Karpas-422 (cell line): ENCODE results near the gene GAB2. TPM values are rescaled to one million over a fixed set of nuclear protein-coding genes. Genes with fewer than 3 reads are reported as not detected.
A peak's percentile ranks its signal among the peaks of the same experiment; 100 is the strongest.
"Not testable (repeated sequence)": the region's sequence is repeated elsewhere in the genome, so short reads cannot be mapped to it uniquely, and the experiment has no call there.

Experiments
- DNase-seq: peaks from one replicate; pipeline ENCODE4 v3.0.0-alpha.2; 2015
- H2AFZ ChIP-seq: fragments of 200-600 bp; sonication (generic); 2 replicates; pipeline ENCODE4 v1.6.1; 2014; ENCODE audit warnings: antibody characterized with exemption, low read length, mixed read lengths
- H3K27ac ChIP-seq: fragments of 200-600 bp; sonication (generic); 2 replicates; pipeline ENCODE4 v1.5.1; 2014; ENCODE audit warnings: mild to moderate bottlenecking, low read length, moderate library complexity
- H3K27me3 ChIP-seq: fragments of 200-600 bp; sonication (generic); 2 replicates; pipeline ENCODE4 v1.6.1; 2014; ENCODE audit warnings: low read length, mixed read lengths
- H3K36me3 ChIP-seq: fragments of 200-600 bp; sonication (generic); 2 replicates; pipeline ENCODE4 v1.6.1; 2014; ENCODE audit warnings: low read length, mixed read lengths; ENCODE audit not compliant: insufficient read depth
- H3K4me1 ChIP-seq: fragments of 200-600 bp; sonication (generic); 2 replicates; pipeline ENCODE4 v1.6.1; 2014; ENCODE audit warnings: mild to moderate bottlenecking, low read length, mixed read lengths
- H3K4me2 ChIP-seq: fragments of 200-600 bp; sonication (generic); 2 replicates; pipeline ENCODE4 v1.6.1; 2014; ENCODE audit warnings: low read length, low read depth, mild to moderate bottlenecking; ENCODE audit not compliant: poor library complexity, severe bottlenecking
- H3K4me3 ChIP-seq: fragments of 200-600 bp; sonication (generic); 2 replicates; pipeline ENCODE4 v1.5.1; 2014; ENCODE audit warnings: mild to moderate bottlenecking, antibody characterized with exemption, low read length, mixed read lengths
- H3K79me2 ChIP-seq: fragments of 200-600 bp; sonication (generic); 2 replicates; pipeline ENCODE4 v1.6.1; 2014; ENCODE audit warnings: mild to moderate bottlenecking, low read length, mixed read lengths
- H3K9ac ChIP-seq: fragments of 200-600 bp; sonication (generic); 2 replicates; pipeline ENCODE4 v1.6.0; 2014; ENCODE audit warnings: low read length
- H3K9me2 ChIP-seq: fragments of 200-600 bp; sonication (generic), shearing (Covaris generic); replicated peaks from 2 replicates; pipeline ENCODE4 v1.6.0; 2014; ENCODE audit warnings: mild to moderate bottlenecking, low read length, moderate library complexity; ENCODE audit not compliant: insufficient read depth
- H3K9me3 ChIP-seq: fragments of 300-700, 200-600 bp; sonication (generic); 2 replicates; pipeline ENCODE4 v1.6.1; 2014; ENCODE audit warnings: low read length, mixed read lengths
- H4K20me1 ChIP-seq: fragments of 200-600 bp; sonication (generic); 2 replicates; pipeline ENCODE4 v1.6.1; 2014; ENCODE audit warnings: mild to moderate bottlenecking, antibody characterized with exemption, low read length, low read depth; ENCODE audit not compliant: insufficient read depth
- total RNA-seq: library from RNA; depleted of rRNA; stranded (reverse); fragments of >200 nt; shearing (Covaris generic); gene quantifications from 2 replicates; pipeline ENCODE4 v1.2.3, GENCODE V29; 2014; ENCODE audit warnings: low replicate concordance

The GAB2 gene
- total RNA-seq, 1 experiment from 2014 or later, result 2.7 TPM

DNA sequence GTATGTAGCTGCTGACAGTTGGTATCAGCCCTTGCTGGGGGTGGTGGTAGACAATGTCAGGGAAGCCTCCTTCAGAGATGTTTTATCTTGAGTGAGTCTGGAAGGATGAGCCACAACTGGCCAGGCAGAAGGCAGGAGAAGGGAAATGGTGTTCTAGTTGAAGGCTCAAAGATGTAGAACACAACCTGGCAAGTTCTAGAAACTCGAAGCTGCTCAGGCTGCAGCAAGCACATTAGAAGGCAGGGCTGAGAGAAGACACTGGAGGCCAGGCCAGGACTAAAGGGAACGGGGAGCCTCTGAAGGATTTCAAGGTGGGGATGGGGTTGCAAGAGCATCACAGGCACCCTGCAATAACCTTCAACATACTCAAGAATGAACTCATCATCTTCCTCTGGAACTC lies 188.5 kb downstream of the GAB2 start:
- no peaks in the 10 kb centered on the region for H3K79me2 ChIP-seq
- H3K9ac ChIP-seq, result no peak overlapping the region
- no peak for DNase-seq
- no peaks in the 10 kb centered on the region; the same call in 1 of the 2 replicates for H4K20me1 ChIP-seq
- peaks cover 4% of the 10 kb centered on the region for H3K4me1 ChIP-seq
- no peak overlapping the region for H2AFZ ChIP-seq
- H3K27me3 ChIP-seq, result no peaks in the 10 kb centered on the region
- no peak overlapping the region for H3K4me2 ChIP-seq
- no peaks in the 10 kb centered on the region for H3K9me2 ChIP-seq
- no peak overlapping the region for H3K4me3 ChIP-seq
- no peak overlapping the region for H3K27ac ChIP-seq
- H3K36me3 ChIP-seq, result no peaks in the 10 kb centered on the region
- no peaks in the 10 kb centered on the region for H3K9me3 ChIP-seq

DNA sequence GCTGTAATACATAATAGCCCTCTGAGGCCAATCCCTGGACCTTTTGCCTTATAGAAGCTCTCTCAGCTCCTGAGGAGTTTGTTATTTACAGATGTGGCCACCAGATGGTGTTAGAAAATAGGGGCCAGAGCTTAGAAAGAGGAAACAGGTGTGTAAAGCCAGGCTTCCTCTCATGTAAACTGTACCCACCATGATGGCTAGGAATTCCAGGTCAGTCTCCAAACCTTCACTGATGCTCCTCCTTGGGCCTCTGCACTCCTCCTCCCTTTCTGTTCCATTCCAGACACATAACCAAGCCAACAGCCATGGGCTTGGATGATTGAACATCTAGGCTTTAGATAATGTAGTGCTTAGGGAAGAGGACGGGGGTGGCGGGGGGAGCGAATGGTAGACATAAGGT lies 189.2 kb downstream of the GAB2 start:
- peak; percentile 85 for DNase-seq
- no peak overlapping the region for H3K4me2 ChIP-seq
- H3K9me3 ChIP-seq, result no peaks in the 10 kb centered on the region
- H2AFZ ChIP-seq, result no peak overlapping the region
- H4K20me1 ChIP-seq, result no peaks in the 10 kb centered on the region; the same call in 1 of the 2 replicates
- no peaks in the 10 kb centered on the region for H3K9me2 ChIP-seq
- H3K9ac ChIP-seq, result no peak overlapping the region
- H3K27me3 ChIP-seq, result no peaks in the 10 kb centered on the region
- no peak overlapping the region for H3K27ac ChIP-seq
- H3K36me3 ChIP-seq, result no peaks in the 10 kb centered on the region
- H3K4me1 ChIP-seq, result peaks cover 8% of the 10 kb centered on the region
- no peak overlapping the region for H3K4me3 ChIP-seq
- no peaks in the 10 kb centered on the region for H3K79me2 ChIP-seq

DNA sequence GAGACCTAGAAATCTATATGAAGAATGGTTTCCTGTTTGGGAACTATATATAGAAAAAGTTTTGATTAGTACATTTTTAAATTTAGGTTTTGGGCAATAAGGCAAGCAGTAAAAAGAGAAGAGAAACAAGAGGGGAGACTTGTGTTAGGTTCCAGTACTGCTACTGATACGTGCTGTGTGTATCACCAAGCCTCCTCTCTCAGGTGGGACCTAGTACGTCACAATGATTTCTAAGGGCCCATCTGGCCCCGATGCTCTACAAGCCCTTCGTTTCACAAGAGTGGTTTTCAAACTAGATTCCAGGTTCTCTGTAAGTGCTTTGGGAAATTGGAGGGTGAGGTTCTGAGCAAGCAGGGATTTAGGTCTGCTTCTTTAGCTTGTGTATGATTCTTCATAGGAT lies 189.7 kb downstream of the GAB2 start:
- DNase-seq, result no peak
- H3K36me3 ChIP-seq, result no peaks in the 10 kb centered on the region
- no peaks in the 10 kb centered on the region for H3K27me3 ChIP-seq
- no peaks in the 10 kb centered on the region for H3K9me3 ChIP-seq
- no peaks in the 10 kb centered on the region for H3K9me2 ChIP-seq
- no peak overlapping the region for H3K27ac ChIP-seq
- H3K4me1 ChIP-seq, result peaks cover 13% of the 10 kb centered on the region
- H3K9ac ChIP-seq, result no peak overlapping the region
- H3K79me2 ChIP-seq, result no peaks in the 10 kb centered on the region
- H4K20me1 ChIP-seq, result no peaks in the 10 kb centered on the region; the same call in 1 of the 2 replicates
- no peak overlapping the region for H3K4me2 ChIP-seq
- H2AFZ ChIP-seq, result no peak overlapping the region
- no peak overlapping the region for H3K4me3 ChIP-seq

DNA sequence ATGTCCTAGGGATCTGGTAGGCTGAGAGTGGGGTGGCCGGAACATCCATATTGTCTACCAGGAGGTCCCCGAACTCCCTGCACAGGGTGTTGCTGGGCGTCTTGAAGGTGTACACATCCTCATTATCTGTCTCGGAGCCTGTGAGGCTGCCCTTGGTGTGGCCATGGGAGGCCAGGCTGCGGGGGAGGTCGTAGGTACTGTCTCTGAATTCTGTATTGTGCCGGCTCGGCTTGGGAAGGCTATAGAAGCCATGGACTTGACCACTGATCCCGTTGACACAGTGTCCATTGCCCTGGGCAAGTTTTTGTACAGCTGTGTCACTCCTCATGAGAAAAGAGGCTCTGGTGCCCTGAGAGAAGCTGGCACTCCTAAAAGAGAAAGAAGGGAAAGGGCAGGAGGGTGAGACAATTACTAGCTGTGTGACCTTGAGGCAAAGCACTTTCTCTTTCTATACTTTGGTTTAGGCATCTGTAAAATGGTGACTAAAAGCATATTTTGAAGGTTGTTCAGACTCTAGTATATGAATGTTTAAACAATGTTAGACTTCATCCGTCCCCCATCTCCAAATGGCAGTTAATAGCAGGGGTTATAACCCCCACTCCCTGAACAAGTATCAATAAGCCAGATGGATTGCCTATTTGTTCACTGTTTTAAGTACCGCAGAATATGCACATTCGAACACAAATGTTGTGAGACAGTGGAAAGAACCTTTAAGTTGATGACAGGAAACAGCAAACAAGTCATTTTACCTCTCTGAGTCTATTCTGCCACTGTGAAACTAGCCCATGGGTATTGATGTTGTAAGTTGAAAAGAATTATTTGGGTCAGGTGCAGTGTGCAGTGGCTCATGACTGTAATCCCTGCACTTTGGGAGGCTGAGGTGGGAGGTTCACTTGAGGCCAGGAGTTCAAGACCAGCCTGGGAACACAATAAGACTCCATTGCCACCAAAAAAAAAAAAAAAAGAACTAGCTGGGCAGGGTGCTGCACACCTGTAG lies 190.6 kb downstream of the GAB2 start:
- Histone ChIP-seq H3K9me3 (no peaks in the 10 kb centered on the region), H3K36me3 (no peaks in the 10 kb centered on the region), H3K79me2 (no peaks in the 10 kb centered on the region), H3K4me1 (peaks cover 15% of the 10 kb centered on the region), H3K27me3 (no peaks in the 10 kb centered on the region), H3K4me3 (no peak overlapping the region), H3K4me2 (no peak overlapping the region), H3K9ac (no peak overlapping the region), H3K27ac (no peak overlapping the region), H4K20me1 (no peaks in the 10 kb centered on the region; the same call in 1 of the 2 replicates), H3K9me2 (no peaks in the 10 kb centered on the region), H2AFZ (no peak overlapping the region)
- DNase-seq, result no peak

DNA sequence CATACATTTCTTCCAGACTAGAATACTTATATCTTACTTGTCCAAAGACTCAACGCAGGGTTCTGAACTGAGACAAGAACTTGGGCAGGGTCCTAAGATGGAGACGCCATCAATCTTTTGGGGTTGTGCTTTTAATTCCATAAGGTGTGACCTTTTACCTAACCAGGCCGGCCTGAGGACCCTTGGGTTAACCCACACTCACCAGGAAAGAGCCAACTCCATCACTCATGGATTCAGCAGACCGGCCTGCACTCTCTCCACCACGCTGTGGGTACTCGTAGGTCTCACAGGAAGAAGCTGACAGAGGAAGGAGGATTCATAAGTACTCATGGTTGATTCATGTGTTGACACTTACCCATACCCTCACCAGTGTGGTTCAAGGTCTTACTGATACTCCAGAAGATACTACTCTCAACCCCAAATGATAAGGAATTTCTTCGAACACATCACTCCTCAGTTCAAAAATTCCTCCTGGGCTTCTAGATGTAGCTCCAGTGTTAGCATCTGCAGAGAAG lies 192.7 kb downstream of the GAB2 start:
- peaks cover 15% of the 10 kb centered on the region for H3K4me1 ChIP-seq
- no peak overlapping the region for H2AFZ ChIP-seq
- no peaks in the 10 kb centered on the region for H3K9me2 ChIP-seq
- H3K4me2 ChIP-seq, result no peak overlapping the region
- no peaks in the 10 kb centered on the region for H3K79me2 ChIP-seq
- H3K4me3 ChIP-seq, result no peak overlapping the region
- H3K36me3 ChIP-seq, result no peaks in the 10 kb centered on the region
- H3K9me3 ChIP-seq, result no peaks in the 10 kb centered on the region
- H3K27ac ChIP-seq, result no peak overlapping the region
- H3K9ac ChIP-seq, result no peak overlapping the region
- H4K20me1 ChIP-seq, result no peaks in the 10 kb centered on the region; the same call in 1 of the 2 replicates
- no peaks in the 10 kb centered on the region for H3K27me3 ChIP-seq
- no peak for DNase-seq

DNA sequence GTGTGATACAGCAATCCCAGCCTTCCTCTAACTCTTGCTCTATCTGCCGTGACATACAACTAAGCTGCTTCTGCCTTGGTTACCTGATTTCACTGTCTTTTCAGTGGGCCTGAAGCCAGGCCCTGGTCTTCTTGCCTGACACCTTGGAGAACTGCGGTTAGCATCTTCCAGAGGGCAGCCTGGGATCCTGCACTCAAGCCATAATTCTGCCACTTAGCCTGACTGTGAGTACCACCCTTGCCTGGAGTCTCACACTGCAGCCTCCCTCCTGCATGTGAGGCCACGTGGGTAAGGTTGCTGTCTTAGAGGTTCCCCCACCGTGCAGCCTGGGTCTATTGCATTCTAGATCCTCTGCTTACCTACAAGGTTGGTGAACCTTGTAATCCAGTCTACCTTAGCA lies 193.1 kb downstream of the GAB2 start:
- Histone ChIP-seq H2AFZ (no peak overlapping the region), H3K79me2 (no peaks in the 10 kb centered on the region), H3K36me3 (no peaks in the 10 kb centered on the region), H4K20me1 (no peaks in the 10 kb centered on the region; the same call in 1 of the 2 replicates), H3K27me3 (no peaks in the 10 kb centered on the region), H3K4me1 (peaks cover 15% of the 10 kb centered on the region), H3K9me2 (no peaks in the 10 kb centered on the region), H3K27ac (no peak overlapping the region), H3K9me3 (no peaks in the 10 kb centered on the region), H3K4me3 (no peak overlapping the region), H3K9ac (no peak overlapping the region), H3K4me2 (no peak overlapping the region)
- DNase-seq, result no peak

DNA sequence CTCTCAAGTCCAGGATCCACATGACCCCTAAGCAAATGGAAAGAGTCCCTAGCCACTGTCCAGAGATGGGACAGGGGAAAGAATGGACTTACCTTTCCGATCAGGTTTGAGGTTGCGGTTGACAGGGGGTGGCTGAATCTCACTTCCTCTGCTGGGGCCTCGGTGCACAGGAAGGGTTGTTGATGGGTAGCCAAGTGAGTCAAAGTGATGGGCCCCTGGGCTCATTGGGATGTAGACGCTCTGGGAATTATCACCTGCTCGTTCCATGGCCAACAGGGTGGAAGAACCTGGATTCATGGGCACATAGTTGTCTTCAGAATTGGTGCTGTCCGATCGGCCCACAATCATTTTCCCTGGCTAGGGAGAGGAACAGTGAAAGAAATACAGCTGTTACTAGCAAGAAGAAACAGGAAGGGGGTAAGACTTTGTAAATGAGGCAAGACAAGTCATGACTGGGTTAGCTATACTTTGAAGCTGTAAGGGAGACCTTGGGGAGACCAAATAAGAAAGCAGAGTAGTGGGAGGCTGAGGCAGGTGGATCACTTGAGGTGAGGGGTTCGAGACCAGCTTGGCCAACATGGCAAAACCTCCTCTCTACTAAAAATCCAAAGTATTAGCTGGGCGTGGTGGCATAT lies 194.2 kb downstream of the GAB2 start:
- peaks cover 15% of the 10 kb centered on the region for H3K4me1 ChIP-seq
- no peak overlapping the region for H3K27ac ChIP-seq
- no peaks in the 10 kb centered on the region; the same call in 1 of the 2 replicates for H4K20me1 ChIP-seq
- peak overlapping the region; percentile 46 for H3K4me2 ChIP-seq
- peak; percentile 72 for DNase-seq
- H3K9ac ChIP-seq, result no peak overlapping the region
- H3K9me2 ChIP-seq, result no peaks in the 10 kb centered on the region
- H3K27me3 ChIP-seq, result no peaks in the 10 kb centered on the region
- H2AFZ ChIP-seq, result no peak overlapping the region
- no peaks in the 10 kb centered on the region for H3K36me3 ChIP-seq
- peak overlapping the region; percentile 39; the same call in 1 of the 2 replicates for H3K4me3 ChIP-seq
- no peaks in the 10 kb centered on the region for H3K9me3 ChIP-seq
- H3K79me2 ChIP-seq, result no peaks in the 10 kb centered on the region

DNA sequence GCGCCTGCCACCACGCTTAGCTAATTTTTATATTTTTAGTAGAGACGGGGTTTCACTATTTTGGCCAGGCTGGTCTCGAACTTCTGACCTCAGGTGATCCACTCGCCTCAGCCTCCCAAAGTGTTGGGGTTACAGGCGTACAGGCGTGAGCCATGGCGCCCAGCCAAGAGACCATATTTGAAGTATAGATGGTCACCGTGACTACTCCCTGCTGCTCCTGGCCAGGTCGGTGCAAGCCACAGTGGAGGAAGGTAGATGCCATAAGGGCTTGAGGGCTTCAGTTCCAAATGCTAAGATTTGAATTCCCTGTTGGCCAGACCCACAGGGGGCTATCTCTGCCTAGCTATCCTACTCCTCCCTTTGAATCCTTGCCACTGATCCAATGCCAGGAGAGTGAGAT lies 194.9 kb downstream of the GAB2 start:
- not testable (repeated sequence) for H3K36me3 ChIP-seq, H3K79me2 ChIP-seq, H3K9ac ChIP-seq, H2AFZ ChIP-seq, H3K9me3 ChIP-seq, H3K9me2 ChIP-seq, H3K27ac ChIP-seq, H3K4me3 ChIP-seq, H3K27me3 ChIP-seq, H4K20me1 ChIP-seq, DNase-seq
- Histone ChIP-seq H3K4me1 (peaks cover 11% of the 10 kb centered on the region), H3K4me2 (peak overlapping the region; percentile 46)
